HG03280 (cell line): ENCODE results near the gene LRRK1.
"Not testable (repeated sequence)": the region's sequence is repeated elsewhere in the genome, so short reads cannot be mapped to it uniquely, and the experiment has no call there.

Experiments used
- ATAC-seq: cut with Tn5 transposase; IDR thresholded peaks from one replicate; pipeline ENCODE4 v1.9.1; 2021; ENCODE audit warnings: mild to moderate bottlenecking, moderate library complexity; ENCODE audit not compliant: unreplicated experiment

Gene LRRK1

GRCh38 chr15:101066501-101067408, 147.6 kb downstream of the LRRK1 start:
- no peak for ATAC-seq

DNA sequence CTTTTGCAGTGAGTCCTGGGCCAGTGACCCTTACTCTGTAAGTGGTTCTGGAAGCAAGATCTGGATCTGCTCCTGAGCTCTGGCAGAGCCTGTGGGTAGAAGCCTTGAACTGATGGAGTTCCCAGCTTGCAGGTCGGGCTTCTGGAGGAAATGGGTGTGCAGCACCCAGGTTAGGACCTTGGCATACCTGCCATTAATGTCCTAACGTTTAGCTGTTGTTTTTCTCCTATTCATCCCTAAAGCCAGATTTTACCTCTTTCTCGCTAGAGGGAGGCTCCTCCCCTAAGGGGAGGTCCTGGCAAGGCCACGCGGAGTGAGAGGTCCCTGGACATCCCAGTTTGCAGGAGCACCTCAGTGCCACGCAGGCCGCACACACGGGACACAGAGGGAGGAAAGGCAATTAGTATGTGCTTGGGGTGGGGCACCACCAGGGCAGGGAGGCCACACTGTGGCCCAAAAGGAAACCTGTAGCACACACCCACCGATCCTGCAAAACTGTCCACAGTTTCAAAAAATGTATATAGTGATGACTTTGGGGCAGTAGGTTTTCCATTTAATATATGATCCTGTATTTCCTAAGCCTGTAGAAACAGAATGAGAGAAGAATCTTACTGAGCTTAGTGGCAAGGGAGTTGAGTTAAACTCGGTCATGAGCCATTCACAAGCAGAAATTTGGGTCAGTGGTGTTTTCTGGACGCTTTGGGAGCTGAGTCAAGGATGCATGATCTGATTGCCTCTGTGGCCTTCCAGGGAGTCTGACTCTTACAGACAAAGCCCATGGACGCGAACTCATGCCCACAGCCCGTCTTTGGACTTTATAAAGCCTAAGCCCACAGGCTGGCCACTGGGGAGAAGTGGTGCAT, 148.7 kb downstream of the LRRK1 start:
- no peak for ATAC-seq

DNA sequence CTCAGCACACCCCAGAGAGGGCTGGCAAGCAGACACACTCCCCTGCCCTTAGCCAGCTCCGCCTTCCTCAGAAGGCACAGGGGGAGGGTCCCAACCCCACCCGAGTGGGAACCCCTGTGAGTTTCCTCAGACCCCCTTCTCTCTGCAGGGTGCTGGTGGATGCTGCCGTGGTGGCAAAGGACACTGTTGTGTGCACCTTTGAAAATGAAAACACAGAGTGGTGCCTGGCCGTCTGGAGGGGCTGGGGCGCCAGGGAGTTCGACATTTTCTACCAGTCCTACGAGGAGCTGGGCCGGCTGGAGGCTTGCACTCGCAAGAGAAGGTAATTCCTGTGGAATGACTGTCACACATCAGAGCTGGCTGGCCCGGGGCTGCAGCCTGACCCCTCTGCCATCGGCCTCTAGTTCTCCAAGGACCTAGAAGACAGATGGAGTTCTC, 149.4 kb downstream of the LRRK1 start:
- ATAC-seq: no peak

DNA sequence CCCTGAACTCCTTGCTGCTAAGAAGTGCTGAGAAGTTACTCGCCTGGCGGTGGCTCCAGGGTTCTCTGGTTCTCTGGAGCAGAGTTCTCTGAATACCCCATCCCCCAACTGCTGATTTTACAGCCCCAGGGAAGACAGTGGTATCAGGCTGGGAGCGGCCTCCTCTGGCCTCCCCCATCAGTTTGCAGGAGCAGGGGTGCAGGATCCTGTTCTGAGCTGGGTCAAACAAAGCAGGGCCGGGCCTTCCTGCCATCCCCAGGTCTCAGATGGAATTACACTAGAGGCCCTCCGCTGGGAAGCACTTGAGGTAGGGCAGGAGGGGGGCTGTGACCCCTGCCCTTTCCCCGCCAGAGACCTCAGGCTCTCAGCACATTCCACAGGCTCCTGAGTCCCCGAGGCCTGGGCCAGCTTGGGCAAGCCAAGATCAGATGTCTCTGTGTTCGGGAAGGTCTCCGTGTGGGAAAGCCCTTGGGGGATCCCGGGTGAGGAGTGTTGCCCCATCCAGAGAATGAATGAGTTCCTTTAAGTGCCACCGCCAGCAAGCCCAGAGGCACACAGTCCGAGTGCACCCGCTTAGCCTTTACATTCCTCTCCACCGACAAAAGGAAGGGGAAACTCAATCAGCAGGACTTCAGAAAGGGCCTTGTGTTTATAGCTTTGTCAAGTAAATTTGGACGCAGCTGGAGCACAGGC, 149.9 kb downstream of the LRRK1 start:
- no peak for ATAC-seq

DNA sequence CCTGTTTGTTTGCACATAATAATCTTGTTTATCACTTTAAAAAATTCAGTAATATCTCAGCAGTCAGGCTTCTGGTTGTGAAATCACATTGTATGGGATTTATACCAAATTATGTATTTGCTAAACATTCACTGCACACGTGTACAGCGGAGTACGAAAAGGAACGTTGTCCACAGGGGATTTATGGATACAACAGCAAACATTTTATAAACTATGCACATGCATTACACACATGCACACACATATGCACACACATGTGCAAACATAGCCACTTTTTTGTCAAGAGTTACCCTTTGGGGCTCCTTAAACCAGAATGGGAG, 150.5 kb downstream of the LRRK1 start:
- no peak for ATAC-seq

- ATAC-seq: no peak
Observed at GRCh38 chr15:101070024-101070423, 150.9 kb downstream of the LRRK1 start.

DNA sequence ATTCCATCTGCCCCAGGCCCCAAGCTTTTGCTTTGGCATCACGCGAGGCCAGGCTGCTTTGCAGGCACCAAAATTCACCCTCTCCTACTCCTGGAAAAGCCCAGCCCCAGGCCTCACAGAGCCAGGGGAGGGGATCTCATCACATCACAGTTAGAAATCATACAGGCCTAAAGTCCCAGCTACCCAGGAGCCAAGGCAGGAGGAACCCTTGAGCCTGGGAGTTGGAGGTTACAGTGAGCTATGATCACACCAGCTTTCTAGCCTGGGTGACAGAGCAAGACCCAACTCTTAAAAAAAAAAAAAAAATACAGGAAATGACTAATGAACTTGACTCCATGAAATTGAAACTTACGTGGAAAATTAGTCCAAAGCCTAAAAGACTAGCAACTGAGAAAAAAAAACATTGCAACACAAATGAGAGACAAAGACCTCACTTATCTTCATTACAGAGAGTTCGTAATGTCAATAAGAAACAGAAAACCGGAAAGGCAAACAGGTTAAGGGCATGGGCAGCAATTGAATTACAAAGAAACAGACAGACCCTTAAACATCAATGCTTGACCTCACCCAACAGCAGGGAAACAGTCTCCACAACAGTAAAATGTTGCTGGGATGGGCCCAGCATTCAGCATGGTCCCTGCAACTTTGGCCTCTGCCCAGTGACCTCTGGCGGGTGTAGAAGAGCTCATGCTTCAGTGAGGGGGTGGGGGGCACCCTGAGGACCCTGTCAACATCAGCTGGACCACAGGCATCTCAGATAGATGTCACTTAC, 151.5 kb downstream of the LRRK1 start:
- ATAC-seq: no peak

DNA sequence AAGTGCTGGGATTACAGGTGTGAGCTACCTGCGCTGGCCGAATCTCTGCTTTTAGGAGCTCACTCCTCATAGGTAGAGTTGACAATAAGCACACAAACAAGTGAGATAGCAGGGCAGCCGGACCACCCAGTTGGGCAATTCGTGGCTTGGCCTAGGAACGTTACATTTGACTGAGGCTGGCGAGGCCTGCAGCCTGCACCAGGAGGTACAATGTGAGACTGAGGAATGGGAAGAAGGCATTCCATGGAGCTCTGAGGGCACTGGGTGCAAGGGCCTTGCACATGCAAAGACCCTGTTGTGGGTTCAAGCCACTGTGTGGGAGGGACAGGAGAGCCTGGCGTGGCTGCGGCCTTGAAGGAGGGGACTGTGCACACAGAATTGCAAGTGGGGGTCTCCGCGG, 152.5 kb downstream of the LRRK1 start:
- no peak for ATAC-seq

DNA sequence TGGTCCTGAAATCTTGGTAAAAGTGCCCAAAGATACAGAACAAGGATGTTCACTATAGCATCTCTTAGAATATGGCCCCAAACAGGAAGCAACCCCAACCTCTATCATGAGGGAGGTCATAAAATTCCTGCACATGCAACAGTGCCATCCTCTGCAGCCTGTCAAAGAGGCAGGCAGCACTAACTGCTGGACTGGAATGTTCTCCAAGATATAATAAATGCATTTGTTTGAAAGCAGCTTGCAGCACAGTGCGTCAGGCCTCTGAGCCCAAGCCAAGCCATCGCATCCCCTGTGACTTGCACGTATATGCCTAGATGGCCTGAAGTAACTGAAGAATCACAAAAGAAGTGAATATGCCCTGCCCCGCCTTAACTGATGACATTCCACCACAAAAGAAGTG, 153.1 kb downstream of the LRRK1 start:
- not testable (repeated sequence) for ATAC-seq

DNA sequence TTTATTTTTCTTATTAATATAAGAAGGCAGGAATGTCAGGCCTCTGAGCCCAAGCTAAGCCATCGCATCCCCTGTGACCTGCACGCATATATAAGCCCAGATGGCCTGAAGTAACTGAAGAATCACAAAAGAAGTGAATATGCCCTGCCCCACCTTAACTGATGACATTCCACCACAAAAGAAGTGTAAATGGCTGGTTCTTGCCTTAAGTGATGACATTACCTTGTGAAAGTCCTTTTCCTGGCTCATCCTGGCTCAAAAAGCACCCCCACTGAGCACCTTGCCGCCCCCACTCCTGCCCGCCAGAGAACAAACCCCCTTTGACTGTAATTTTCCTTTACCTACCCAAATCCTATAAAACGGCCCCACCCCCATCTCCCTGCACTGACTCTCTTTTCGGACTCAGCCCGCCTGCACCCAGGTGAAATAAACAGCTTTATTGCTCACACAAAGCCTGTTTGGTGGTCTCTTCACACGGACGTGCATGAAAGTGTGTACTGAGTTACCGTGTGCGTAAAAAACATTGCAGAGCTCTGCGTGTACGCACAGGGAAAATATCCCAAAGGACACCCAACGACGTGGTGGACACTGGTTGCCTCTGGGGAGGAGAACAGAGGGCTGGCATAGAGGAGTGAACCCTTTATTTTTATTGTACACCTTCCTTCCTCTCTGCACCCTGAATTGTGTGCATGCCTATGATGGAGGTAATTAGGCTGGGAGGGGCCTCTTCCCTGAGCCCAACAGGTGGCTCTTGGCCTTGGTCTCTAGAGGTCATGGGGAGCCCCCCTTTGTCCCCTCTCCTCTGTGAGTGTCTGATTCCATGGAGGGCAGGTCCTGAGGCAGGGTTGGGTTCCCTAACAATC, 158.9 kb downstream of the LRRK1 start:
- ATAC-seq: not testable (repeated sequence)

DNA sequence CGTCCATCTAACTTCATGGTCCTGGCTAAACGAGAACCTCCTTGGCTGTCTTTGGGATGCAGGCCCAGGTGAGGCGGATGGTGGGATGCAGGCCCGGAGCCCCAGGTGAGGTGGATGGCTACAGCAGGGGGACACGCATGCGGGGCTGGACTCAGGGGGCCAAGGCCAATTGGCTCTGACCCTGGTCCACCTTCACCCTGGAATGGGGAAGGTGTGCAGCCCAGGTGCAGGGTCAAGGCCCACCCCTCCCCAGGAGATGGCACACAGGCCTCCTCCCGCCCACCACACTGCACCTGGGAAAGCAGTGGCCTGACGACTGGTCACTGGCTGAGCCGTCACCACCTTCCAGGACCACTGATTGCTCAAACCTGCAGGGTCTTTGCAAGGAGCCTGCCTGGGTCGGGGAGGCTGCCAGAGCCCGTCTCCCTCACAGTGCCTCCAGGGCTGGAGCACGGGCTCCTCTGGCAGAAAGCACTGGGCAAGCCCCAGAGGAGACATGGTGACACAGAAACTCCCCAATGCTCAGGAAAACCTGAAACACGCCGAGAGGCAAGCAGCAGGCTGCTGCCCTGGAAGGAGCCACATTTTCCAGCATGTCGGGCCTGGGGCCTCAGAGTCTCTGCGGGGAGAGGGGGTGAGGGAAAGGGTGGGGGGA, 159.6 kb downstream of the LRRK1 start:
- no peak for ATAC-seq

- ATAC-seq: no peak
Observed at GRCh38 chr15:101081900-101082299, 162.7 kb downstream of the LRRK1 start.

GRCh38 chr15:101083336-101084045, 164.3 kb downstream of the LRRK1 start:
- no peak for ATAC-seq

DNA sequence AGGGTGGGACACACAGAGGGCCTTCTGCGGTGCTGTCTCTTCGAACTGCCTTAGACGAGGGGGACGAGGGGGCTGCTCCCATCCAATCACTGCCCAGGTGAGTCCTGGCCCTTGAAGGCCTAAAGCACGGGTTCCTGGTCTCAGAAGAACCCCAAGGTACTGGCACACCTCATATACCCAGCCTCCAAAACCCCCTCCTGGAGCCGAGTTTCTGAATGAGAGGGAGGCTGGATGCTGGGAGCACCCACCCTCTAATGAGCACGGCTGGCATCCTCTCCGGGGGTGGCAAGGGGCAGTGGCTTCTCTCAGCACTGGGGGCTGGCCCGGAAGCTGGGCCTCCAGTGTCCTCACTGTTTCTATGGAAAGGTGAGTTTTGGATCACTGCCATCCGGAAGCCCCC, 165.6 kb downstream of the LRRK1 start:
- no peak for ATAC-seq

DNA sequence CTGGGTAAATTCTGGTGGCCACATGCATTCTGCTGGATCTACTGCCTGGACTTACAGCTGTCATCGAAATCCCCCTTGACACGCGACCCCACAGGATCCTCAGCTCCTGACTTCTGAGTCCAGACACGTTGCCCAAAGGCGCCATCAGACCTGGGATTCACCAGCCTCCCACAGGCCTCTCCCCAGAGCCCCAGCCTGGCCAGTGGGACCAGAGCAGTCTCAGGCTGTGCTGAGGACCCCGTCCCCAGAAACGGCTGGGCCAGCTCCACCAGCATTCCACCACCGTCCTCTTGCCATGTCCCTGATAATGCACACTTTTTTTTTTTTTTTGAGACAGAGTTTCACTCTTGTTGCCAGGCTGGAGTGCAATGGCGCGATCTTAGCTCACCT, 166.1 kb downstream of the LRRK1 start:
- ATAC-seq: no peak

GRCh38 chr15:101086394-101087171, 167.4 kb downstream of the LRRK1 start:
- ATAC-seq: no peak

DNA sequence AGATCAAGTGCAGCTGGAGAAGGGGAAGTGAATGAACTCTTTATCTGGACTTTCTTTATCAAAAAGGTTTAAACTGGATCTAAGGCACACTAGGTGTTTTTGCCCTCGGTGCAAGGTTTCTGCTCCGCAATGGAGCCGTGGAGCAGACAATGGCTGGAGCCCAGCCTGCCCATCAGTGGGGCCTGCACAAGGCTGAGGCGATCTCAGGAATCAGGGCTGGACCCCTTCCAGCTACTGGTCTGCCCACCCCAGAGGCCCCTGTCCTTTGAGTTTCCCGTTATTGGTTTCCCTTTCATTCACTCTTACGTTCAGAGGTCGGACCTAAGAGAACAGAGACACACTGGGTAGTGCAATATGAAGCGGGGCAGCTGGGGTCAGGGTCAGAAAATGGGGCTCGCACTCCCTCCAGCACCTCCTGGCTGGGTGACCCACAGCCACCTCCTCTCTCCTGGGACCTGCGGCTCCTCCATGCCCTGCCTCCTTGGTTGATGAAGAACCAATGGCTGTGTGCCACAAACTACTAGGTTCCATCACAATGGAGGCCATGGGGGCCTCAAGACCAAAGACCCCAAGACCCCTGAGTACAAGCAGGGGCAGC, 168.1 kb downstream of the LRRK1 start:
- no peak for ATAC-seq
